Stimulated activated CD4-positive, alpha-beta T cell treated with anti-CD3 and anti-CD28 coated beads, Interleukin-12 subunit alpha, Interleukin-12 subunit beta, amount 100 ng/mL, for 24 hours (primary cell): Measurements from ENCODE around the gene SLC1A1.
"Not testable (repeated sequence)": the region's sequence is repeated elsewhere in the genome, so short reads cannot be mapped to it uniquely, and the experiment has no call there.

Experiments used
- DNase-seq, 2 experiments: peaks; one replicate each; pipeline ENCODE4 v3.0.0-alpha.2; 2020; ENCODE audit warnings: low read depth in 2 of 2

SLC1A1 gene

GRCh38 chr9:4541856-4542255 is 51.6 kb downstream of the SLC1A1 start:
- DNase-seq = no peak

- not testable (repeated sequence) for DNase-seq
Observed at GRCh38 chr9:4544714-4545113, 54.4 kb downstream of the SLC1A1 start.

GRCh38 chr9:4547016-4547415 is 56.7 kb downstream of the SLC1A1 start:
- DNase-seq = no peak

- DNase-seq = no peak
Observed at GRCh38 chr9:4548811-4549725, 58.8 kb downstream of the SLC1A1 start.

GRCh38 chr9:4549751-4550295 is 59.6 kb downstream of the SLC1A1 start:
- DNase-seq = no peak

GRCh38 chr9:4550777-4551484 is 60.7 kb downstream of the SLC1A1 start:
- DNase-seq = no peak

GRCh38 chr9:4553951-4554381 is 63.7 kb downstream of the SLC1A1 start:
- no peak for DNase-seq

GRCh38 chr9:4555236-4555635 is 65.0 kb downstream of the SLC1A1 start:
- DNase-seq = no peak

GRCh38 chr9:4558371-4558998 is 68.2 kb downstream of the SLC1A1 start:
- DNase-seq = no peak

- DNase-seq = no peak
Observed at GRCh38 chr9:4559261-4560182, 69.3 kb downstream of the SLC1A1 start.

- DNase-seq = no peak
Observed at GRCh38 chr9:4563105-4563504, 72.8 kb downstream of the SLC1A1 start.

- DNase-seq = no peak
Observed at GRCh38 chr9:4566806-4567205, 76.5 kb downstream of the SLC1A1 start.

- DNase-seq = no peak
Observed at GRCh38 chr9:4567601-4568000, 77.3 kb downstream of the SLC1A1 start.

GRCh38 chr9:4569101-4569500 is 78.8 kb downstream of the SLC1A1 start:
- no peak for DNase-seq

- no peak for DNase-seq
Observed at GRCh38 chr9:4572184-4572826, 82.0 kb downstream of the SLC1A1 start.

- DNase-seq = no peak
Observed at GRCh38 chr9:4573176-4573575, 82.9 kb downstream of the SLC1A1 start.

- no peak for DNase-seq
Observed at GRCh38 chr9:4573634-4574389, 83.5 kb downstream of the SLC1A1 start.

GRCh38 chr9:4574657-4575243 is 84.5 kb downstream of the SLC1A1 start:
- DNase-seq = no peak

GRCh38 chr9:4575997-4576396 is 85.7 kb downstream of the SLC1A1 start:
- no peak for DNase-seq
